ENCODE results near the gene GALNT15.

Gene GALNT15

GRCh38 chr3:16142350-16143025 is 32.0 kb upstream of the GALNT15 start:
- DNase-seq (ENCODE audit: low read depth) = no peak
- H3K4me3 ChIP-seq (ENCODE audit: low read depth, low read length) = no peak overlapping the region
- TF ChIP-seq CTCF (conservative IDR thresholded peaks at IDR 0.05; ENCODE audit: low read depth, low read length) = no peak

GRCh38 chr3:16143861-16144447 is 30.5 kb upstream of the GALNT15 start:
- H3K4me3 ChIP-seq (ENCODE audit: low read depth, low read length) = no peak overlapping the region
- TF ChIP-seq CTCF (conservative IDR thresholded peaks at IDR 0.05; ENCODE audit: low read depth, low read length) = no peak
- no peak for DNase-seq (ENCODE audit: low read depth)

GRCh38 chr3:16145176-16145575 is 29.3 kb upstream of the GALNT15 start:
- H3K4me3 ChIP-seq (ENCODE audit: low read depth, low read length) = no peak overlapping the region
- DNase-seq (ENCODE audit: low read depth) = no peak
- TF ChIP-seq CTCF (conservative IDR thresholded peaks at IDR 0.05; ENCODE audit: low read depth, low read length) = no peak

GRCh38 chr3:16146015-16146730 is 28.3 kb upstream of the GALNT15 start:
- no peak for TF ChIP-seq CTCF (conservative IDR thresholded peaks at IDR 0.05; ENCODE audit: low read depth, low read length)
- no peak for DNase-seq (ENCODE audit: low read depth)
- H3K4me3 ChIP-seq (ENCODE audit: low read depth, low read length) = no peak overlapping the region

GRCh38 chr3:16147220-16147994 is 27.1 kb upstream of the GALNT15 start:
- DNase-seq (ENCODE audit: low read depth) = peak; percentile 84
- H3K4me3 ChIP-seq (ENCODE audit: low read depth, low read length) = no peak overlapping the region
- TF ChIP-seq CTCF (conservative IDR thresholded peaks at IDR 0.05; ENCODE audit: low read depth, low read length) = no peak

GRCh38 chr3:16148213-16148612 is 26.3 kb upstream of the GALNT15 start:
- no peak for TF ChIP-seq CTCF (conservative IDR thresholded peaks at IDR 0.05; ENCODE audit: low read depth, low read length)
- no peak overlapping the region for H3K4me3 ChIP-seq (ENCODE audit: low read depth, low read length)
- no peak for DNase-seq (ENCODE audit: low read depth)

All from choroid plexus epithelial cell (primary cell).